Activated CD4-positive, CD25-positive, alpha-beta regulatory T cell treated with anti-CD3 and anti-CD28 coated beads, Interleukin-2, amount 50 U/mL, for 24 hours (primary cell): Measurements from ENCODE around the gene GGT5.
A peak's percentile ranks its signal among the peaks of the same experiment; 100 is the strongest.
"Not testable (repeated sequence)": the region's sequence is repeated elsewhere in the genome, so short reads cannot be mapped to it uniquely, and the experiment has no call there.

Experiments
- ATAC-seq, 2 donors: fragments of 150-1000 bp; cut with Tn5 transposase; one replicate each; pipeline ENCODE4 v1.10.0; 2021; ENCODE audit warnings: mild to moderate bottlenecking in 1 of 2, moderate library complexity in 1 of 2

GGT5 gene

GRCh38 chr22:24230911-24231656 is 13.8 kb downstream of the GGT5 start:
- ATAC-seq, result peak; percentile 35 to 56

- no peak for ATAC-seq
These were observed 18.9 kb downstream of the GGT5 start for GRCh38 chr22:24225951-24226350.

- no peak for ATAC-seq
These were observed 19.8 kb downstream of the GGT5 start for GRCh38 chr22:24225044-24225601.

GRCh38 chr22:24224468-24224867 is 20.4 kb downstream of the GGT5 start:
- ATAC-seq, result no peak

GRCh38 chr22:24219750-24220149 is 25.1 kb downstream of the GGT5 start:
- no peak for ATAC-seq

GRCh38 chr22:24217384-24217783 is 27.5 kb downstream of the GGT5 start:
- ATAC-seq, result no peak

GRCh38 chr22:24216541-24217209 is 28.2 kb downstream of the GGT5 start:
- no peak for ATAC-seq

- ATAC-seq, result no peak
These were observed 30.2 kb downstream of the GGT5 start for GRCh38 chr22:24214467-24215285.

GRCh38 chr22:24213111-24213510 is 31.8 kb downstream of the GGT5 start:
- not testable (repeated sequence) for ATAC-seq

- not testable (repeated sequence) for ATAC-seq
These were observed 33.2 kb downstream of the GGT5 start for GRCh38 chr22:24211716-24212115.

GRCh38 chr22:24210409-24210808 is 34.5 kb downstream of the GGT5 start:
- not testable (repeated sequence) for ATAC-seq

GRCh38 chr22:24209687-24210086 is 35.2 kb downstream of the GGT5 start:
- ATAC-seq, result no peak

- no peak for ATAC-seq
These were observed 35.9 kb downstream of the GGT5 start for GRCh38 chr22:24209016-24209415.

GRCh38 chr22:24208012-24208749 is 36.7 kb downstream of the GGT5 start:
- no peak for ATAC-seq

- ATAC-seq, result no peak
These were observed 37.4 kb downstream of the GGT5 start for GRCh38 chr22:24207264-24208011.

GRCh38 chr22:24206460-24207263 is 38.2 kb downstream of the GGT5 start:
- ATAC-seq, result not testable (repeated sequence)

GRCh38 chr22:24205438-24206195 is 39.3 kb downstream of the GGT5 start:
- no peak for ATAC-seq

GRCh38 chr22:24203856-24204255 is 41.0 kb downstream of the GGT5 start:
- ATAC-seq, result not testable (repeated sequence)

GRCh38 chr22:24201681-24202614 is 42.9 kb downstream of the GGT5 start:
- no peak for ATAC-seq
